IMR-90 (cell line): ENCODE results near the gene PTPRO. TPM values are rescaled to one million over a fixed set of nuclear protein-coding genes. Genes with fewer than 3 reads are reported as not detected.

Source experiments
- ATAC-seq: fragments of 200-7000 bp; cut with Tn5 transposase; 2 replicates; pipeline ENCODE4 v1.9.1; 2020; ENCODE audit warnings: low read depth, mild to moderate bottlenecking, moderate library complexity
- BruUV-seq: library from RNA; stranded (reverse); fragments of 400-500 nt; replicated peaks from 2 replicates; lab custom pipeline; 2021; lab: Mats Ljungman, UMichigan
- CTCF ChIA-PET: fragments of 300-600 bp; formaldehyde crosslinking; extraction: SDS; loops from one replicate; lab custom pipeline; 2021; ENCODE audit warnings: antibody characterized with exemption; lab: Yijun Ruan, JAX
- POLR2A ChIA-PET: fragments of 300-600 bp; sonication (Branson Sonifier 250); formaldehyde crosslinking; loops from one replicate; lab custom pipeline; 2022; ENCODE audit warnings: antibody characterized with exemption; ENCODE audit not compliant: unreplicated experiment; lab: Charles Lee
- DNase-seq: peaks from one replicate; pipeline ENCODE4 v3.0.0; 2013
- H2AFZ ChIP-seq: replicated peaks from 2 replicates; pipeline ENCODE3; 2013; ENCODE audit warnings: low read length, mild to moderate bottlenecking; ENCODE audit not compliant: poor library complexity
- H2AK5ac ChIP-seq: 2 replicates; pipeline ENCODE4 v1.6.1; 2013; ENCODE audit warnings: low read depth, low read length, inconsistent platforms
- H2AK9ac ChIP-seq: replicated peaks from 2 replicates; pipeline ENCODE3; 2013; ENCODE audit warnings: mild to moderate bottlenecking, low read depth, low read length, moderate library complexity; ENCODE audit not compliant: poor library complexity
- H2BK120ac ChIP-seq: 2 replicates; pipeline ENCODE4 v1.6.1; 2013; ENCODE audit warnings: low read depth, low read length, inconsistent platforms
- H2BK15ac ChIP-seq: 3 replicates; pipeline ENCODE4 v1.6.1; 2013; ENCODE audit warnings: low read depth, low read length, inconsistent platforms
- H2BK20ac ChIP-seq: 2 replicates; pipeline ENCODE4 v1.6.1; 2013; ENCODE audit warnings: low read depth, mild to moderate bottlenecking, inconsistent platforms, low read length, moderate library complexity
- H2BK5ac ChIP-seq: 2 replicates; pipeline ENCODE4 v1.6.1; 2013; ENCODE audit warnings: mild to moderate bottlenecking, low read depth, low read length, inconsistent platforms; ENCODE audit not compliant: poor library complexity, severe bottlenecking
- H3K14ac ChIP-seq: replicated peaks from 2 replicates; pipeline ENCODE4 v1.6.1; 2013; ENCODE audit warnings: low read depth, low read length, inconsistent platforms
- H3K18ac ChIP-seq: 2 replicates; pipeline ENCODE4 v1.6.1; 2013; ENCODE audit warnings: low read depth, low read length, control low read depth
- H3K23ac ChIP-seq: 2 replicates; pipeline ENCODE4 v1.6.1; 2013; ENCODE audit warnings: low read depth, low read length, inconsistent platforms
- H3K27ac ChIP-seq: 2 replicates; pipeline ENCODE4 v1.5.1; 2013; ENCODE audit warnings: mild to moderate bottlenecking, control low read depth, low read length; ENCODE audit not compliant: insufficient read depth
- H3K27me3 ChIP-seq: 2 replicates; pipeline ENCODE4 v1.6.1; 2013; ENCODE audit warnings: low read length; ENCODE audit not compliant: control insufficient read depth, insufficient read depth
- H3K36me3 ChIP-seq: 2 replicates; pipeline ENCODE4 v1.6.1; 2013; ENCODE audit warnings: low read length, mixed read lengths; ENCODE audit not compliant: control insufficient read depth, insufficient read depth
- H3K4ac ChIP-seq: 2 replicates; pipeline ENCODE4 v1.6.1; 2013; ENCODE audit warnings: low read depth, low read length, inconsistent platforms
- H3K4me1 ChIP-seq: 2 replicates; pipeline ENCODE4 v1.6.1; 2013; ENCODE audit warnings: low read length, mixed read lengths; ENCODE audit not compliant: control insufficient read depth, insufficient read depth
- H3K4me2 ChIP-seq: 2 replicates; pipeline ENCODE4 v1.6.1; 2013; ENCODE audit warnings: low read depth, mild to moderate bottlenecking, control low read depth, low read length, moderate library complexity
- H3K4me3 ChIP-seq: 2 replicates; pipeline ENCODE4 v1.5.1; 2013; ENCODE audit warnings: low read depth, mild to moderate bottlenecking, control low read depth, low read length, moderate library complexity; ENCODE audit not compliant: insufficient read depth
- H3K56ac ChIP-seq: 2 replicates; pipeline ENCODE4 v1.6.1; 2013; ENCODE audit warnings: low read length, inconsistent platforms; ENCODE audit not compliant: insufficient read depth; ENCODE audit errors: extremely low read depth
- H3K79me1 ChIP-seq, 2 experiments: 2 replicates each; pipeline ENCODE4 v1.6.1; 2013; ENCODE audit warnings: low read length in 2 of 2, inconsistent platforms in 1 of 2, low read depth in 1 of 2
- H3K9ac ChIP-seq: 2 replicates; pipeline ENCODE4 v1.6.1; 2013; ENCODE audit warnings: low read depth, low read length, control low read depth
- H3K9me1 ChIP-seq: 2 replicates; pipeline ENCODE4 v1.6.1; 2013; ENCODE audit warnings: low read length, inconsistent platforms; ENCODE audit not compliant: insufficient read depth
- H3K9me3 ChIP-seq: 2 replicates; pipeline ENCODE4 v1.6.1; 2013; ENCODE audit warnings: low read length; ENCODE audit not compliant: control insufficient read depth, insufficient read depth
- H4K20me1 ChIP-seq: 2 replicates; pipeline ENCODE4 v1.6.1; 2013; ENCODE audit warnings: low read length, inconsistent platforms; ENCODE audit not compliant: insufficient read depth
- H4K5ac ChIP-seq: 2 replicates; pipeline ENCODE4 v1.6.1; 2013; ENCODE audit warnings: mild to moderate bottlenecking, low read depth, low read length, control low read depth
- H4K8ac ChIP-seq, 2 experiments: 2 replicates each; pipeline ENCODE4 v1.6.1; 2013; ENCODE audit warnings: low read depth in 2 of 2, low read length in 2 of 2, control low read depth in 1 of 2, inconsistent platforms in 1 of 2
- H4K91ac ChIP-seq: 2 replicates; pipeline ENCODE4 v1.6.1; 2013; ENCODE audit warnings: low read depth, low read length, inconsistent platforms; ENCODE audit not compliant: insufficient read depth
- MAFK ChIP-seq: IDR thresholded peaks from 2 replicates; pipeline ENCODE4 v1.6.1; 2012; ENCODE audit warnings: low read depth, low read length, improper control_type of control experiment
- POLR2A ChIP-seq: IDR thresholded peaks from 2 replicates; pipeline ENCODE4 v1.6.1; 2012; ENCODE audit warnings: mild to moderate bottlenecking, low read depth, low read length
- RCOR1 ChIP-seq: IDR thresholded peaks from 2 replicates; pipeline ENCODE4 v1.6.1; 2012; ENCODE audit warnings: mild to moderate bottlenecking, low read length, improper control_type of control experiment; ENCODE audit not compliant: insufficient replicate concordance
- WGBS, 2 experiments: methylation state at CpG; one replicate each; pipeline versions ENCODE4 v1.1.5 to v1.1.7; 2013; ENCODE audit warnings: missing lambda C conversion rate in 2 of 2; ENCODE audit not compliant: insufficient read length in 1 of 2; ENCODE audit errors: extremely low coverage in 2 of 2; 5-methylcytosine and 5-hydroxymethylcytosine counted together
- dilution Hi-C: fragments of 300-500 bp; cut with HindIII; formaldehyde crosslinking; loops from one replicate; pipeline ENCODE4 v1.14.3; 2018; ENCODE audit warnings: low sequenced_read_pairs; ENCODE audit not compliant: unreplicated experiment
- in situ Hi-C: fragments of 300-500 bp; cut with MboI; formaldehyde crosslinking; loops from 3 replicates; pipeline ENCODE4 v1.14.3; 2019; ENCODE audit warnings: low sequenced_read_pairs, inconsistent platforms, mixed read lengths
- intact Hi-C: fragments of 100-400 bp; cut with micrococcal nuclease; formaldehyde crosslinking; loops from 2 replicates; pipeline ENCODE4 v1.10.0; 2022
- polyA plus RNA-seq, 3 experiments: library from polyadenylated mRNA; depleted of rRNA; stranded (reverse); fragments of >200 nt; gene quantifications; 2 replicates each; pipeline ENCODE4 v1.2.3, GENCODE V29; 2012; ENCODE audit warnings: low replicate concordance in 1 of 3
- total RNA-seq: library from RNA; depleted of rRNA; stranded (reverse); fragments of >200 nt; gene quantifications from 2 replicates; pipeline ENCODE4 v1.2.3, GENCODE V29; 2012

The PTPRO gene
- total and polyA plus RNA-seq, 2 of the 4 experiments (the other 2 are of a cell fraction) = 0.03 to 0.18 TPM

- Histone ChIP-seq H3K9me1 (no peaks in the 10 kb centered on the region; the same call in 1 of the 2 replicates), H2AK5ac (no peak overlapping the region), H3K18ac (no peak overlapping the region), H3K9ac (no peak overlapping the region), H2AFZ (peak overlapping the region; percentile 33), H3K36me3 (no peaks in the 10 kb centered on the region), H2AK9ac (no peak overlapping the region), H4K5ac (no peak overlapping the region), H3K56ac (no peak overlapping the region), H3K9me3 (no peaks in the 10 kb centered on the region), H2BK120ac (no peak overlapping the region), H3K14ac (no peak overlapping the region), H3K79me1 (no peaks in the 10 kb centered on the region), H3K4ac (no peak overlapping the region), H3K27ac (no peak overlapping the region), H3K27me3 (no peaks in the 10 kb centered on the region), H4K8ac (no peak overlapping the region), H3K4me3 (no peak overlapping the region), H2BK15ac (no peak overlapping the region), H3K4me2 (no peak overlapping the region), H2BK5ac (no peak overlapping the region), H2BK20ac (no peak overlapping the region), H4K20me1 (no peaks in the 10 kb centered on the region), H3K23ac (no peak overlapping the region; the same call in 1 of the 2 replicates), H3K4me1 (no peaks in the 10 kb centered on the region), H4K91ac (no peak overlapping the region)
- WGBS, 2 experiments = 39% methylated on average over 4 of the region's 10 CpGs; no CpG with 5 or more reads in 1 of the 2 experiments
- in situ Hi-C loops = no loop called here
- BruUV-seq = no TSS peak
- TF ChIP-seq RCOR1 (no peak), POLR2A (no peak), MAFK (no peak)
- ChIA-PET POLR2A (no interaction called here), CTCF (interaction anchor here (0.6 kb wide), 1 partner anchor 306 kb away, joined by 3 read pairs; no protein-coding TSS in a partner anchor)
- dilution Hi-C loops = no loop called here
- no peak for ATAC-seq
- peak; percentile 3 for DNase-seq
- intact Hi-C loops = no loop called here
These were observed 43.3 kb upstream of the PTPRO start for GRCh38 chr12:15278816-15279658.
